NOMO-1 (cell line): ENCODE results near the gene PRRG4.
"Not testable (repeated sequence)": the region's sequence is repeated elsewhere in the genome, so short reads cannot be mapped to it uniquely, and the experiment has no call there.

Experiments
- DNase-seq, 2 experiments: peaks; one replicate each; lab custom pipeline; 2025; ENCODE audit not compliant: unreplicated experiment in 2 of 2; lab: John Stamatoyannopoulos, UW

Gene PRRG4

GRCh38 chr11:32829157-32829679 lies 509 bp upstream of the PRRG4 start:
- DNase-seq, result peak in 1 of 2 experiments; percentile 47

DNA sequence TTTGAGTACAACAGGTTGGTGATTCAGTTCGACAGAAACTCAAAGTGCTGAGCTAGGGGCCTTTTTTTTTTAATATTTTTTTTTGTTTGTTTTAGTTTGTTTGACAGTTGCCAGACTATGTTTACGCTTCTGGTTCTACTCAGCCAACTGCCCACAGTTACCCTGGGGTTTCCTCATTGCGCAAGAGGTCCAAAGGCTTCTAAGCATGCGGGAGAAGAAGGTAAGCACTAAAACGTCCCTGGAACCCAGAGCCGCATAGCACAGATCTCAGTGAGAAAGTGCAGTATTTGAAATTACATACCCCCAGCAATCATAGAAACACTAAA lies 649 bp downstream of the PRRG4 start:
- peak; percentile 29 to 64 for DNase-seq

GRCh38 chr11:32830796-32831195 lies 1.1 kb downstream of the PRRG4 start:
- DNase-seq, result no peak

DNA sequence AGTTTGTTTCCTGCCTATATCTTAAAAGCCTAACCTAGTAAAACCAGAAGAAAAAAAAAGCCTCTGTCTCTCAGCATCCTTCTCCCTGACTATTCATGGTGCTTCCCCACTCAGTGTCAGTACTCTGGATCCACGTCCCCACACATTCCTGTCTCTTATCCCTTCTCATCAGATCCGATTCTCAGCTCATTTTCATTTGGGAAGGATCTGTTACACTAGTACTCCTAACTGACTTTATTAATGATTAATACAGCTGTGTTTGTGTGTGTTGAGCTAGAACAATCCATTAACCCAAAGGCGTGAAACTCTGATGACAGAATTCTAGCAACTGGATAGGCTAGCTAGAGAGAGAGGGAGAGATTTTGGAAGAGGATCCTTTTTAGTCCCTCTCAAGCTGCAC lies 1.5 kb downstream of the PRRG4 start:
- DNase-seq, result no peak

DNA sequence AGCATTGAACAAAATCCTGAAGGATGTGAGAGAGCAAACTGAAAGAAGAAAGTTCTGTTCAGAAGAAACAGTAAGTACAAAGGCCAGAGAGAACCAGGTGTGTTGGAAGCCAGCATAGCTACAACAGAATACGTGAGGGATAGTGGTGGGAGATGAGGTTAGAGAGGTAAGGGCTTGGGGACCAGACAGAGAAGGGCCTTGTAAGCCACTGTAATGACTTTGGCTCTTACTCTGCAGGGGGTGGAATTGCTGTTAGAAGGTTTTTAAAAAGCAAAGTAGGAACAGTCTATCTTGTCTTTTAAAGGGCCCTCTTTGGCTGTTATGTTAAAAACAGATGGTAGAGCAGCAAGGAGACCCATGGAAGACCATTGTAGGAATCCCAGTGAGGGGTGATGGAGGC lies 4.2 kb downstream of the PRRG4 start:
- no peak for DNase-seq

DNA sequence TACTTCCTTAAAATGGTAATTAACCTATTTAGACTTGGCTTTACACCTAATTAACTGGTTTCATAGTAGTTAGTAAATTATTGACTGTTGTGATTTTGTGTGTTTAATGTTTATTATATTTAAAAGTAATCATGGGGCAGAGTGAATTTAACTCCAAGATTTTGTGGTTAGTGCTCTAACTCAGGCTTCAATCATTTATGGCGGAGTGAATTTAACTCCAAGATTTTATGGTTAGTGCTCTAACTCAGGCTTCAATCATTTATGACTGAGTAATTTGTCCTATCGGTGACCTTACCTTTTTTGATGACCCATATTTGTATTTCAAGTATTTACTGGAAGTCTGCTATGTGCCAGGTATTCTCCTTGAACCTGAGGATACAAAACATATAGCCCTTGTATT lies 7.2 kb downstream of the PRRG4 start:
- no peak for DNase-seq

GRCh38 chr11:32838505-32839274 lies 9.0 kb downstream of the PRRG4 start:
- DNase-seq, result peak in 1 of 2 experiments; percentile 26

GRCh38 chr11:32839308-32839707 lies 9.6 kb downstream of the PRRG4 start:
- no peak for DNase-seq

- peak in 1 of 2 experiments; percentile 21 for DNase-seq
Measured at GRCh38 chr11:32840587-32840986, 10.9 kb downstream of the PRRG4 start.

DNA sequence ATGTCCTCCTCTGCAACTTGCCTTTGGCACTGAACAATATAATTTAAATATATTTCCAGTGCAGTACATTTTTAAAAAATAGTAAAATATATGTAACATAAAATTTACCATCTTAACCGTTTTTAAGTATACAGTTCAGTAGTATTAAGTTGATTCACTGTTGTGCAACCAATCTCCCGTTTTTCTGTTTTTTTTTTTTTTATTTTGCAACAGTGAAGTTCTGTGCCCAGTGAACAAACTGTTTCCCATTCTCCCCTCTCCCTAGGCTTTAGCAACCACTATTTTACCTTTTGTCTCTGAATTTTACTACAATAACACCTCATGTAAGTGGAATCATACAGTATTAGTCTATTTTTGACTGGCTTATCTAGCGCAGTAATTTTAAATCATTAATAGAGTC lies 13.8 kb downstream of the PRRG4 start:
- peak in 1 of 2 experiments; percentile 33 for DNase-seq

GRCh38 chr11:32847511-32847910 lies 17.8 kb downstream of the PRRG4 start:
- peak; percentile 32 to 91 for DNase-seq

DNA sequence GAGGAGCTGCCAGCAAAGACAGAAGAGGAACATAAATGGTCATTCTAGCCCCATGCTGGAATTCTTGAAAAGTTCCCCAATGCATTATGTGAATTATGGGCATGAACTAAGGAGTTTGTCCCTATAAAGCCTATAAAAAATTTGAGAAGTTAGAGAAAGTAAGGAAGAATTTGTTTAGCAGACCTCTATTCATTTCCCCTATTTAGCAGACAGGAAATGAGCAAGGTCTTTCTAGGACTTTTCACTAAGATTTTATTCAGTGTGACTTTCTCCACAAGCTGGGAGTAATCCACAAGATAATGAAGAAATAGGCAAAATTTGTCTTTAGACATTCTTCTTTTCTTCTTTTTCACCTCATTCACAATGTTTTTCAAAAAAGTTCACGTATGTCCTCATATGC lies 20.0 kb downstream of the PRRG4 start:
- DNase-seq, result no peak

GRCh38 chr11:32851251-32851650 lies 21.5 kb downstream of the PRRG4 start:
- DNase-seq, result no peak

DNA sequence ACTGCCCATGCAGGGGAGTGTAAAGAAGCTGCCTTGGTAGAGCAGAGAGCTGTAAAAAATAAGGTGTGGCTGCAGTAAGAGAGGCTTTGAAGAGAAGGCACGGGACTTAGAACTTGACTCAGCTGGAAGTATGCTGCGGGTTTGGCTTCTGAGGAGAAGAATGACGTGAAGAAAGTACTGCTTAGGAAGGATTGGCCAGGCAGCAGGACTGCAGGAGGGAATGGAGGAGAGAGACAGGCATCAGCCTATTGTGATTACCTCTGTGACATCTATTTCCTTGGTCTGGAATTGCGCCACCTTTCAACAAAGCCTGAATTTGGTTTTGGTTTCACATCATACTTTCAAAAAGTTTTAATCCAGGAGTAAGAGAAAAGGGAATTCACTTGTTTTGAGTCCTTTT lies 22.5 kb downstream of the PRRG4 start:
- DNase-seq, result peak; percentile 42 to 67

GRCh38 chr11:32855601-32856000 lies 25.9 kb downstream of the PRRG4 start:
- DNase-seq, result no peak

DNA sequence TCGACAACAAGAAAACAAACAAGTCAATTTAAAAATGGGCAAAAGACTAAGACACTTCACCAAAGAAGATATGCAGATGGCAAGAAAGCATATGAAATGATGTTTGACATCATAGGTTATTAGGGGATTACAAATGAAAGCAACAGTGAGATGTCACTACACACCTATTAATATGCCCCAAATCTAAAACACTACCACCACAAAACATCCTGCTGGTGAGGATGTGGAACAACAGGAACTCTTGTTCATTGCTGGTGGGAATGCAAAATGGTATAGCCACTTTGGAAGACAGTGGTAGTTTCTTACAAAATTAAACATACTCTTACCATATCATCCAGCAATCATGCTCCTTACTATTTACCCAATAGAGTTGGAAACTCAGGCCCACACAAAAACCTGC lies 29.0 kb downstream of the PRRG4 start:
- DNase-seq, result no peak

DNA sequence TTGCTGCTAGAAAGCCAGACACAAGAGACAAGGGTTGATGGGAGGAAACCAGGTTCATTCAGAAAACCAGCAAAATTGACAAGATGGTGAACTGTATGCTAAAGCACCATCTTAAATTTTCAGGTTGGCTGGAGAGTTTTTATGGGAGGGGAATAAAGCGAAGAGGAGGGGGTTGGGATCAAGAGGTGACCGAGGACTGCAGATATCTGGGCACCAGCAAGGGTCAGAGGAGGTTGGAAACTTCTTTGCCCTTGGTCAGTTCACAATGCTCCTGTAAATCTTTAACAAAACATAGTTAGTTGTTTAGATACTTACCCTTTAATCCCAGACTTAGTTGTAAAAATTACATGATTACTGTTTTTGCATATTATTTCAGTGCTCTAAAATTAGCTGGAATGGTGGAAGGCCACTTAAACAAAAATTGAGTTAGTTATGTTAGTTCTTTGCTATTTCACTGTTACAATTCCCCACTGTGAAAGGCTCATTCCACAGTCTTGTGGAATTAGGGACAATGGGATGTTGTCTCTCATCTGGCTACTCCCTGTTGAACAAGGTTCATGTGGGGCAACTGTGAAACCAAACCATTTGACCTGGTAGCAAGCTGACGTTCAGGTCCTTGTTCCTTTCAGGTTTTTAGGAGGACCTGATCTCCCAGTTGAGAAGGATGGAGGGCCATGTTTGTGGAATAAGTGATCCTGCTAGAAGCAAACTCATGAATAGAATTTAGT lies 32.3 kb downstream of the PRRG4 start:
- no peak for DNase-seq

DNA sequence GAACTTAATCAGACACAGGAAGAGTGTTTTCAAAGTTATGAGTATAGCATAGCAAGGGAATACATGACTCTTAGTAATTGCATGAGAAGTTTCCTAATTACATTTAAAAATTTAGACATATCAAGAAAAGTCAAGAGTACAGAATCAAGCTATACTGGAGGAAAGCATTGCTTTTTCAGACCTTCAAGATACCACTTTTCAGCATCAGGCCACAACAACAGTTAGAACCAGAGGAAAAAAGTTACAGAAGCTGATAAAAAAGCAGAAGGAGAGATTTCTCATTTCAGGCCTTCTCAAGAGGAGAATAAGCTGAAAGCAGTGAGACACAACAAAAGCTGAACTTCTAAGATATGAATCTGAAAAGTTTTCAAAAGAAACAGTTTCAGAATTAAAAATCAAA lies 34.8 kb downstream of the PRRG4 start:
- no peak for DNase-seq

DNA sequence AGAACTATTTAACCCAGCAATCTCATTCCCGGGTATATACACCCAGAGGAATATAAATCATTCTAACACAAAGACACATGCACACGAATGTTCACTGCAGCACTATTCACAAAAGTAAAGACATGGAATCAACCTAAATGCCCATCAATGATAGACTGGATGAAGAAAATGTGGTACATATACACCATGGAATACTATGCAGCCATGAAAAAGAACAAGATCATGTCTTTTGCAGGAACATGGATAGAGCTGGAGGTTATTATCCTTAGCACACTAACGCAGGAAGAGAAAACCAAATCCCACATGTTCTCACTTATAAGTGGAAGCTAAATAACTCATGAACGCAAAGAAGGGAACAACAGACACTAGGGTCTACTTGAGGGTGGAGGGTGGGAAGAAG lies 39.0 kb downstream of the PRRG4 start:
- not testable (repeated sequence) for DNase-seq

- DNase-seq, result no peak
Measured at GRCh38 chr11:32870676-32871075, 40.9 kb downstream of the PRRG4 start.

GRCh38 chr11:32874132-32874531 lies 44.4 kb downstream of the PRRG4 start:
- DNase-seq, result no peak

DNA sequence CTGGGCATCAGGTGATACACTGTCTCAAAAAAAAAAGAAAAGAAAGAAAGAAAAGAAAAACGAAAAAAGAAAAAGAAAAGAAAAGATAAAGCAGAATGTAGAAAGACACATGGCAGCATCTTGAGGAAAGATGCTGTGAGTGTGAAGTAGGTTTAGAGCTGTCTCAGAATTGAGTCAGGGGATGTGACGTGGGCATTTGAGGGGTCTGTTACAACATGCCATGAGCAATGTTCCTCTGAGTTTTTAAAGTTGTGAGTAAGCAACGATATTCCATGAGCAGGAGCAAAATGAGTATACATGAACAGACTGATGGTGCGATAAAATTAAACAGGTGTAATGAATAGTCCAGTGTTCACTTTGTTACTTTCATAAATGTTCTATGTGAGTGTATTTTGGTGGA lies 51.6 kb downstream of the PRRG4 start:
- no peak for DNase-seq
